Endothelial cell of umbilical vein (primary cell): Measurements from ENCODE around the gene FRRS1L. TPM values are rescaled to one million over a fixed set of nuclear protein-coding genes. Genes with fewer than 3 reads are reported as not detected.

Experiments used
- BruUV-seq: library from RNA; stranded (reverse); fragments of 400-500 nt; replicated peaks from 2 replicates; lab custom pipeline; 2021; lab: Mats Ljungman, UMichigan
- CTCF ChIA-PET: fragments of 300-600, 350-600 bp; sonication (Branson Sonifier 250); formaldehyde crosslinking; loops from one replicate; lab custom pipeline; 2021; ENCODE audit warnings: antibody characterized with exemption, inconsistent platforms; lab: Charles Lee
- POLR2A ChIA-PET: fragments of 300-600, 350-600 bp; sonication (Branson Sonifier 250); formaldehyde crosslinking; loops from one replicate; lab custom pipeline; 2021; ENCODE audit warnings: antibody characterized with exemption, inconsistent platforms; lab: Charles Lee
- DNase-seq: peaks from one replicate; pipeline ENCODE4 v3.0.0-alpha.2; 2011; ENCODE audit warnings: low read depth, low spot score
- FAIRE-seq: peaks from 2 replicates; lab custom pipeline; 2011; peaks lifted over from hg19 to GRCh38; lab: Jason Lieb, UNC
- H2AFZ ChIP-seq: 2 replicates; pipeline ENCODE4 v1.6.0; 2012; ENCODE audit warnings: low read depth, low read length, control low read depth, inconsistent platforms
- H3K27ac ChIP-seq: 2 replicates; pipeline ENCODE4 v1.5.1; 2011; ENCODE audit warnings: low read depth, mild to moderate bottlenecking, control low read depth, low read length, moderate library complexity; ENCODE audit not compliant: insufficient read depth
- H3K27me3 ChIP-seq, 2 experiments: 2 replicates each; pipeline versions ENCODE4 v1.6.0 to v1.6.1; 2011; ENCODE audit warnings: low read length in 2 of 2, mixed read lengths in 1 of 2; ENCODE audit not compliant: control insufficient read depth in 2 of 2, insufficient read depth in 2 of 2
- H3K36me3 ChIP-seq, 2 experiments: 2 replicates in 1 of 2; 3 replicates in 1 of 2; pipeline ENCODE4 v1.5.1; 2011; ENCODE audit warnings: low read length in 2 of 2, mild to moderate bottlenecking in 1 of 2, moderate library complexity in 1 of 2; ENCODE audit not compliant: control insufficient read depth in 2 of 2, insufficient read depth in 2 of 2; ENCODE audit errors: extremely low read depth in 1 of 2
- H3K4me1 ChIP-seq: 3 replicates; pipeline ENCODE4 v1.5.1; 2011; ENCODE audit warnings: mild to moderate bottlenecking, low read length; ENCODE audit not compliant: control insufficient read depth, insufficient read depth; ENCODE audit errors: extremely low read depth
- H3K4me2 ChIP-seq: 2 replicates; pipeline ENCODE4 v1.6.1; 2011; ENCODE audit warnings: low read length, control low read depth, mixed read lengths; ENCODE audit not compliant: insufficient read depth
- H3K4me3 ChIP-seq, 3 experiments: fragments of 200-600 bp in 1 of 3; sonication (generic), shearing (Covaris generic) in 1 of 3; replicated peaks in 1 of 3; 2 replicates each; pipeline ENCODE4 v1.5.1; 2011 to 2016; ENCODE audit warnings: control low read depth in 3 of 3, low read length in 3 of 3, mild to moderate bottlenecking in 2 of 3, inconsistent platforms in 1 of 3, low read depth in 1 of 3, moderate library complexity in 1 of 3; ENCODE audit not compliant: insufficient read depth in 1 of 3
- H3K79me2 ChIP-seq: 2 replicates; pipeline ENCODE4 v1.6.0; 2012; ENCODE audit warnings: low read length, inconsistent platforms; ENCODE audit not compliant: control insufficient read depth, insufficient read depth
- H3K9ac ChIP-seq: replicated peaks from 2 replicates; pipeline ENCODE3; 2011; ENCODE audit warnings: low read length, control low read depth; ENCODE audit not compliant: insufficient read depth; ENCODE audit errors: extremely low read depth
- H3K9me1 ChIP-seq: replicated peaks from 3 replicates; pipeline ENCODE4 v1.6.0; 2011; ENCODE audit warnings: mild to moderate bottlenecking, low read length; ENCODE audit not compliant: control insufficient read depth, insufficient read depth; ENCODE audit errors: extremely low read depth
- H3K9me3 ChIP-seq: replicated peaks from 2 replicates; pipeline ENCODE4 v1.5.1; 2012; ENCODE audit warnings: low read length, inconsistent platforms; ENCODE audit not compliant: control insufficient read depth, insufficient read depth
- H4K20me1 ChIP-seq: replicated peaks from 2 replicates; pipeline ENCODE3; 2011; ENCODE audit warnings: mild to moderate bottlenecking, low read length; ENCODE audit not compliant: control insufficient read depth, insufficient read depth; ENCODE audit errors: extremely low read depth
- CTCF ChIP-seq, 2 donors: IDR thresholded peaks; 1 replicate in 1 of 2; 2 replicates in 1 of 2; pipeline ENCODE4 v1.5.1; 2011; ENCODE audit warnings: low read length in 2 of 2, mild to moderate bottlenecking in 2 of 2, moderate library complexity in 2 of 2, control low read depth in 1 of 2, inconsistent platforms in 1 of 2, low read depth in 1 of 2; ENCODE audit not compliant: insufficient read depth in 1 of 2; ENCODE audit errors: extremely low read depth in 1 of 2
- EZH2 ChIP-seq: IDR thresholded peaks from 2 replicates; pipeline ENCODE4 v1.6.1; 2012; ENCODE audit warnings: borderline replicate concordance, low read depth, mild to moderate bottlenecking, moderate library complexity, low read length, inconsistent platforms; ENCODE audit not compliant: severe bottlenecking
- FOS ChIP-seq: IDR thresholded peaks from 2 replicates; pipeline ENCODE4 v1.6.1; 2011; ENCODE audit warnings: mild to moderate bottlenecking, low read length, moderate library complexity, borderline replicate concordance; ENCODE audit not compliant: insufficient read depth
- GATA2 ChIP-seq: IDR thresholded peaks from 2 replicates; pipeline ENCODE4 v1.7.0; 2011; ENCODE audit warnings: low read depth, mild to moderate bottlenecking, moderate library complexity, mixed read lengths, low read length; ENCODE audit not compliant: insufficient read length, insufficient read depth
- JUN ChIP-seq: IDR thresholded peaks from 2 replicates; pipeline ENCODE4 v1.6.1; 2011; ENCODE audit warnings: borderline replicate concordance, low read depth; ENCODE audit not compliant: insufficient read length, insufficient read depth
- MAX ChIP-seq: IDR thresholded peaks from 2 replicates; pipeline ENCODE4 v1.6.1; 2011; ENCODE audit not compliant: insufficient read depth, insufficient read length
- MYC ChIP-seq: IDR thresholded peaks from one replicate; pipeline ENCODE4 v1.6.1; 2011; ENCODE audit warnings: mild to moderate bottlenecking, low read depth, low read length
- POLR2A ChIP-seq: IDR thresholded peaks from 2 replicates; pipeline ENCODE4 v1.6.1; 2012; ENCODE audit warnings: low read depth, mild to moderate bottlenecking, control low read depth, low read length
- POLR2AphosphoS5 ChIP-seq: IDR thresholded peaks from 2 replicates; pipeline ENCODE4 v1.6.1; 2012; ENCODE audit warnings: low read depth, mild to moderate bottlenecking, control low read depth, low read length, moderate library complexity; ENCODE audit not compliant: insufficient read depth
- dilution Hi-C: fragments of 300-500 bp; cut with MboI; formaldehyde crosslinking; loops from one replicate; pipeline ENCODE4 v1.15.0; 2019; ENCODE audit warnings: low sequenced_read_pairs; ENCODE audit not compliant: extremely low pct_ligation_motif_present
- intact Hi-C: fragments of 100-400 bp; cut with micrococcal nuclease; formaldehyde crosslinking; loops from one replicate; pipeline ENCODE4 v1.10.0; 2022
- polyA plus RNA-seq, 4 experiments: library from polyadenylated mRNA; depleted of rRNA in 3 of 4; stranded (reverse) in 3 of 4; unstranded in 1 of 4; fragments of >200 nt; gene quantifications; 2 replicates each; pipeline versions ENCODE4 v1.2.1 to v1.2.3, GENCODE V29; 2011 to 2012; ENCODE audit warnings: missing spikeins in 1 of 4
- total RNA-seq: library from RNA; stranded (reverse); gene quantifications from 2 replicates; pipeline ENCODE4 v1.2.3, GENCODE V29; 2021

Gene FRRS1L
- total and polyA plus RNA-seq, 2 donors (not counting 3 experiments of a cell fraction or from before 2014, with no cell fraction given) = not detected

GRCh38 chr9:109083141-109083540, 83.9 kb downstream of the FRRS1L start:
- DNase-seq (no peak), FAIRE-seq (no peak)
- Histone ChIP-seq H3K79me2 (no peaks in the 10 kb centered on the region), H3K9ac (no peak overlapping the region), H3K4me1 (no peaks in the 10 kb centered on the region), H3K9me3 (no peaks in the 10 kb centered on the region), H3K27ac (no peak overlapping the region), H3K36me3 (peaks cover 1 to 9% of the 10 kb centered on the region in 2 experiments), H3K4me2 (no peak overlapping the region), H3K4me3 (no peak overlapping the region), H4K20me1 (no peaks in the 10 kb centered on the region), H3K9me1 (no peaks in the 10 kb centered on the region), H2AFZ (no peak overlapping the region), H3K27me3 (no peaks in the 10 kb centered on the region)
- CTCF ChIA-PET = no interaction called here
- intact Hi-C loops (no loop called here), dilution Hi-C loops (no loop called here)
- no peak for TF ChIP-seq FOS
- TF ChIP-seq CTCF (IDR thresholded peaks at IDR 0.05; ENCODE audit: extremely low read depth in 1 of 2, insufficient read depth in 1 of 2, low read depth in 1 of 2, low read length in 2 of 2) = no peak
- no peak for TF ChIP-seq MYC
- no peak for TF ChIP-seq GATA2
- no peak for TF ChIP-seq POLR2AphosphoS5
- TF ChIP-seq POLR2A = no peak
- POLR2A ChIA-PET = no interaction called here
- BruUV-seq = no TSS peak

GRCh38 chr9:109082091-109082620, 84.9 kb downstream of the FRRS1L start:
- CTCF ChIA-PET = interaction anchor here (1.1 to 1.5 kb wide), 4 partner anchors 10 to 128 kb away, joined by 3 to 6 read pairs (median 4); no protein-coding TSS in a partner anchor
- POLR2A ChIA-PET = no interaction called here
- Histone ChIP-seq H3K9me1 (no peaks in the 10 kb centered on the region), H3K4me3 (no peak overlapping the region), H3K9me3 (no peaks in the 10 kb centered on the region), H3K4me2 (no peak overlapping the region), H3K4me1 (no peaks in the 10 kb centered on the region), H3K27ac (no peak overlapping the region), H2AFZ (no peak overlapping the region), H3K36me3 (peaks cover 0 to 9% of the 10 kb centered on the region in 2 experiments), H3K27me3 (no peaks in the 10 kb centered on the region), H4K20me1 (no peaks in the 10 kb centered on the region), H3K9ac (no peak overlapping the region), H3K79me2 (no peaks in the 10 kb centered on the region)
- dilution Hi-C loops = no loop called here
- FAIRE-seq = no peak
- TF ChIP-seq POLR2A (no peak), CTCF (IDR thresholded peaks at IDR 0.05; ENCODE audit: extremely low read depth in 1 of 2, insufficient read depth in 1 of 2, low read depth in 1 of 2, low read length in 2 of 2) (no peak), MAX (no peak), GATA2 (no peak), EZH2 (no peak), MYC (no peak), FOS (no peak), JUN (no peak), POLR2AphosphoS5 (no peak)
- DNase-seq = no peak
- no TSS peak for BruUV-seq
- intact Hi-C loops = no loop called here
